CD4-positive, alpha-beta T cell (primary cell): ENCODE measurements around the gene ZNF592. TPM values are rescaled to one million over a fixed set of nuclear protein-coding genes. Genes with fewer than 3 reads are reported as not detected.

Experiments
- ATAC-seq: fragments of 200-7000 bp; cut with Tn5 transposase; one replicate; pipeline ENCODE4 v1.10.0; 2022; ENCODE audit warnings: mild to moderate bottlenecking; ENCODE audit not compliant: poor library complexity
- CTCF ChIA-PET: fragments of 350-600 bp; sonication (Branson Sonifier 250); formaldehyde crosslinking; loops from one replicate; lab custom pipeline; 2021; ENCODE audit warnings: antibody characterized with exemption, inconsistent platforms; lab: Charles Lee
- POLR2A ChIA-PET: fragments of 350-600 bp; sonication (Branson Sonifier 250); formaldehyde crosslinking; loops from one replicate; lab custom pipeline; 2021; ENCODE audit warnings: antibody characterized with exemption, inconsistent platforms; lab: Charles Lee
- DNase-seq, 14 experiments: peaks; one replicate each; pipeline ENCODE4 v3.0.0-alpha.2; 2013 to 2020; ENCODE audit warnings: mixed read lengths in 2 of 14
- H3K27ac ChIP-seq, 2 donors: one replicate each; pipeline versions ENCODE4 v1.5.1 to v1.7.0; 2013; ENCODE audit warnings: low read length in 2 of 2, low read depth in 1 of 2, mild to moderate bottlenecking in 1 of 2
- H3K27me3 ChIP-seq, 2 experiments: 1 replicate in 1 of 2; 2 replicates in 1 of 2; pipeline versions ENCODE4 v1.6.1 to v1.7.0; 2013; ENCODE audit warnings: low read length in 2 of 2, control low read depth in 1 of 2, mild to moderate bottlenecking in 1 of 2, moderate library complexity in 1 of 2; ENCODE audit not compliant: insufficient read depth in 2 of 2, control insufficient read depth in 1 of 2
- H3K36me3 ChIP-seq: one replicate; pipeline ENCODE4 v1.6.1; 2013; ENCODE audit warnings: low read length, control low read depth; ENCODE audit not compliant: insufficient read depth
- H3K4me1 ChIP-seq: one replicate; pipeline ENCODE4 v1.6.1; 2013; ENCODE audit warnings: low read length, control low read depth; ENCODE audit not compliant: insufficient read depth
- H3K4me3 ChIP-seq: one replicate; pipeline ENCODE4 v1.5.1; 2013; ENCODE audit warnings: mild to moderate bottlenecking, low read length, moderate library complexity
- H3K9me3 ChIP-seq, 2 experiments: 1 replicate in 1 of 2; 2 replicates in 1 of 2; pipeline versions ENCODE4 v1.6.1 to v1.7.0; 2013; ENCODE audit warnings: low read length in 2 of 2, mild to moderate bottlenecking in 2 of 2, control low read depth in 1 of 2, moderate library complexity in 1 of 2; ENCODE audit not compliant: control insufficient read depth in 1 of 2, insufficient read depth in 1 of 2
- H3K27ac Mint-ChIP-seq: one replicate; pipeline ENCODE4 v1.8.0; 2020; ENCODE audit warnings: mixed read lengths
- H3K27me3 Mint-ChIP-seq: one replicate; pipeline ENCODE4 v1.8.0; 2021; ENCODE audit warnings: mixed read lengths
- H3K36me3 Mint-ChIP-seq: one replicate; pipeline ENCODE4 v1.8.0; 2021; ENCODE audit warnings: low read depth, mixed read lengths
- H3K4me1 Mint-ChIP-seq: one replicate; pipeline ENCODE4 v1.8.0; 2021; ENCODE audit warnings: low read depth, mixed read lengths
- H3K4me3 Mint-ChIP-seq: one replicate; pipeline ENCODE4 v1.8.0; 2020; ENCODE audit warnings: mild to moderate bottlenecking, mixed read lengths
- H3K9me3 Mint-ChIP-seq: one replicate; pipeline ENCODE4 v1.8.0; 2020; ENCODE audit warnings: mixed read lengths
- CTCF ChIP-seq: fragments of 200-600 bp; IDR thresholded peaks from one replicate; pipeline ENCODE4 v1.8.0; 2022; ENCODE audit warnings: antibody characterized with exemption, mild to moderate bottlenecking
- intact Hi-C, 2 experiments: fragments of 100-400 bp; cut with DNase I in 1 of 2; cut with micrococcal nuclease in 1 of 2; formaldehyde crosslinking; loops; one replicate each; pipeline versions ENCODE4 v1.15.1 to v1.9.0; 2023 to 2025; cut with DNase I, micrococcal nuclease
- total RNA-seq, 174 experiments: library from RNA in 2 of 174; stranded (reverse) in 2 of 174; gene quantifications; one replicate each; pipeline ENCODE4 v1.2.3 and lab custom pipeline; 2021 to 2026

ZNF592 gene
- total RNA-seq, 2 experiments from 2014 or later = 37.5 to 38.2 TPM

GRCh38 chr15:84755736-84756527, 7.5 kb downstream of the ZNF592 start:
- Histone ChIP-seq H3K36me3 (peaks cover 17% of the 10 kb centered on the region), H3K9me3 (no peaks in the 10 kb centered on the region), H3K4me1 (peaks cover 72% of the 10 kb centered on the region), H3K27me3 (no peaks in the 10 kb centered on the region), H3K27ac (no peak overlapping the region), H3K4me3 (no peak overlapping the region)
- POLR2A ChIA-PET = interaction anchor here (0.7 to 1.6 kb wide), 7 partner anchors 15 to 102 kb away, joined by 3 to 7 read pairs (median 4); partner anchors contain the start of genes SEC11A and WDR73
- no peak for DNase-seq
- intact Hi-C loops = no loop called here
- no peaks in the 10 kb centered on the region for H3K9me3 Mint-ChIP-seq
- H3K4me3 Mint-ChIP-seq = peak overlapping the region; percentile 34
- H3K27me3 Mint-ChIP-seq = no peaks in the 10 kb centered on the region
- H3K36me3 Mint-ChIP-seq = peaks cover 23% of the 10 kb centered on the region
- peaks cover 46% of the 10 kb centered on the region for H3K4me1 Mint-ChIP-seq
- CTCF ChIA-PET = interaction anchor here (1.1 to 1.2 kb wide), 2 partner anchors 12 to 185 kb away, joined by 3 to 4 read pairs; no protein-coding TSS in a partner anchor
- peak overlapping the region; percentile 75 for H3K27ac Mint-ChIP-seq
- no peak for TF ChIP-seq CTCF
- ATAC-seq = no peak

GRCh38 chr15:84759018-84759417, 10.6 kb downstream of the ZNF592 start:
- no peaks in the 10 kb centered on the region for H3K9me3 ChIP-seq
- ChIA-PET POLR2A (no interaction called here), CTCF (no interaction called here)
- no peak overlapping the region for H3K4me3 Mint-ChIP-seq
- no peak for TF ChIP-seq CTCF
- peaks cover 11% of the 10 kb centered on the region for H3K36me3 ChIP-seq
- peaks cover 5% of the 10 kb centered on the region for H3K36me3 Mint-ChIP-seq
- H3K4me1 ChIP-seq = peaks cover 78% of the 10 kb centered on the region
- intact Hi-C loops = no loop called here
- H3K27me3 ChIP-seq = no peaks in the 10 kb centered on the region
- DNase-seq (no peak), ATAC-seq (no peak)
- H3K4me1 Mint-ChIP-seq = peaks cover 23% of the 10 kb centered on the region
- peak overlapping the region in 1 of 2 donors; percentile 7 for H3K27ac ChIP-seq
- no peak overlapping the region for H3K4me3 ChIP-seq
- H3K27ac Mint-ChIP-seq = no peak overlapping the region
- no peaks in the 10 kb centered on the region for H3K27me3 Mint-ChIP-seq
- no peaks in the 10 kb centered on the region for H3K9me3 Mint-ChIP-seq

- ATAC-seq (no peak), DNase-seq (no peak)
- H3K27me3 ChIP-seq = no peaks in the 10 kb centered on the region
- no peak overlapping the region for H3K27ac ChIP-seq
- Mint-ChIP-seq H3K4me1 (peaks cover 14% of the 10 kb centered on the region), H3K27ac (no peak overlapping the region), H3K27me3 (no peaks in the 10 kb centered on the region), H3K36me3 (peaks cover 13% of the 10 kb centered on the region), H3K9me3 (no peaks in the 10 kb centered on the region), H3K4me3 (no peak overlapping the region)
- peaks cover 68% of the 10 kb centered on the region for H3K4me1 ChIP-seq
- no peak overlapping the region for H3K4me3 ChIP-seq
- POLR2A ChIA-PET = interaction anchor here (1.2 kb wide), 1 partner anchor 43 kb away, joined by 5 read pairs; no protein-coding TSS in a partner anchor
- H3K9me3 ChIP-seq = no peaks in the 10 kb centered on the region
- CTCF ChIA-PET = interaction anchor here (0.8 kb wide), 1 partner anchor 173 kb away, joined by 3 read pairs; no protein-coding TSS in a partner anchor
- intact Hi-C loops = loop anchor here in 1 of 2 experiments (5.0 kb wide), 1 partner anchor 103 kb away; the partner anchor contains the start of gene NMB
- peaks cover 21% of the 10 kb centered on the region for H3K36me3 ChIP-seq
- no peak for TF ChIP-seq CTCF
Measured at GRCh38 chr15:84760219-84760618, 11.8 kb downstream of the ZNF592 start.
